Fibroblast of gingiva (primary cell): ENCODE results near the gene MIF4GD.
"Not testable (repeated sequence)": the region's sequence is repeated elsewhere in the genome, so short reads cannot be mapped to it uniquely, and the experiment has no call there.

Source experiments
- DNase-seq: peaks from one replicate; pipeline ENCODE4 v3.0.0-alpha.2; 2011; ENCODE audit warnings: low read depth

The MIF4GD gene

GRCh38 chr17:75288359-75288758, 17.3 kb upstream of the MIF4GD start:
- no peak for DNase-seq

- DNase-seq: no peak
Observed at GRCh38 chr17:75287221-75287620, 16.2 kb upstream of the MIF4GD start.

GRCh38 chr17:75285123-75285522, 14.1 kb upstream of the MIF4GD start:
- DNase-seq: no peak

- DNase-seq: not testable (repeated sequence)
Observed at GRCh38 chr17:75280189-75280588, 9.2 kb upstream of the MIF4GD start.

- DNase-seq: peak; percentile 43
Observed at GRCh38 chr17:75277664-75278071, 6.6 kb upstream of the MIF4GD start.

- DNase-seq: peak; percentile 70
Observed at GRCh38 chr17:75273977-75274708, 3.1 kb upstream of the MIF4GD start.

- no peak for DNase-seq
Observed at GRCh38 chr17:75272848-75273184, 1.8 kb upstream of the MIF4GD start.

- peak; percentile 47 for DNase-seq
Observed at GRCh38 chr17:75271955-75272847, 1.2 kb upstream of the MIF4GD start.

GRCh38 chr17:75271233-75271954, 363 bp upstream of the MIF4GD start:
- DNase-seq: no peak

GRCh38 chr17:75270218-75270965, 639 bp downstream of the MIF4GD start:
- DNase-seq: peak; percentile 72

- DNase-seq: no peak
Observed at GRCh38 chr17:75269844-75270217, 1.2 kb downstream of the MIF4GD start.

- DNase-seq: no peak
Observed at GRCh38 chr17:75267411-75268232, 3.4 kb downstream of the MIF4GD start.

- no peak for DNase-seq
Observed at GRCh38 chr17:75267153-75267410, 3.9 kb downstream of the MIF4GD start.

GRCh38 chr17:75266316-75267152, 4.5 kb downstream of the MIF4GD start:
- no peak for DNase-seq

- DNase-seq: no peak
Observed at GRCh38 chr17:75265614-75266315, 5.3 kb downstream of the MIF4GD start.

- DNase-seq: no peak
Observed at GRCh38 chr17:75263055-75263454, 8.0 kb downstream of the MIF4GD start.

- no peak for DNase-seq
Observed at GRCh38 chr17:75262112-75262606, 8.9 kb downstream of the MIF4GD start.

GRCh38 chr17:75261336-75262111, 9.5 kb downstream of the MIF4GD start, which contains the start of the genes GGA3 and MRPS7:
Gene GGA3 (minus strand): TSS chr17:75261606. CDS start chr17:75261587, 19 bp downstream.
Gene MRPS7 (plus strand): TSS chr17:75261879. CDS start chr17:75261901, 22 bp downstream.
- DNase-seq: peak; percentile 92
